ENCODE results near the gene PHTF1. TPM values are rescaled to one million over a fixed set of nuclear protein-coding genes. Genes with fewer than 3 reads are reported as not detected.

Gene PHTF1
- total and polyA plus RNA-seq, 10 of the 15 experiments (the other 5 are each of a cell fraction or from before 2014, with no cell fraction given): 7.8 to 37.6 (median 24.1) TPM

DNA sequence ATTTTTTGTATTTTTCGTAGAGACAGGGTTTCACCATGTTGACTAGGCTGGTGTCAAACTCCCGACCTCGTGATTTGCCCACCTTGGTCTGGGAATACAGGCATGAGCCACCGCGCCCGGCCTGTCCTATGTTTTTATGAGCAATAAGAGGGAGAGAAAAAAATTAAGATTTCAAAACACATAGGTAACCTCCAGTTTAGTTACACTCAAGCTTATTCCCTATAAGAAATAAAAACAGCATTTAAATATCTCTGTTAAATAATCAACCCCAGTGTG, 45.9 kb upstream of the PHTF1 start:
- Histone ChIP-seq H4K20me1 (ENCODE audit: control insufficient read depth, insufficient read depth) (no peaks in the 10 kb centered on the region), H2AFZ (ENCODE audit: control insufficient read depth, low read depth, low read length) (no peak overlapping the region), H3K27ac (ENCODE audit: control insufficient read depth, insufficient read depth) (no peak overlapping the region), H3K36me3 (ENCODE audit: control insufficient read depth in 2 of 2, insufficient read depth in 2 of 2, low read length in 1 of 2) (peaks cover 0 to 4% of the 10 kb centered on the region in 2 experiments; a peak in 1 of 4 replicates), H3K4me1 (ENCODE audit: control insufficient read depth, insufficient read depth, low read length) (peaks cover 11% of the 10 kb centered on the region), H3K4me2 (ENCODE audit: control insufficient read depth, insufficient read depth) (no peak overlapping the region), H3K79me2 (ENCODE audit: control insufficient read depth, insufficient read depth, low read length) (peaks cover 91% of the 10 kb centered on the region), H3K27me3 (replicated peaks in 1 of 2; ENCODE audit: control insufficient read depth in 2 of 2, insufficient read depth in 2 of 2, low read length in 1 of 2) (no peaks in the 10 kb centered on the region), H3K9ac (ENCODE audit: control insufficient read depth, insufficient read depth, low read length) (no peak overlapping the region), H3K9me3 (replicated peaks; ENCODE audit: control insufficient read depth, insufficient read depth, low read length) (peaks cover 7% of the 10 kb centered on the region), H3K4me3 (no peak overlapping the region)
- SMC1A ChIA-PET (ENCODE audit: uncharacterized antibody, unreplicated experiment): interaction anchor here (0.6 to 3.9 kb wide), 11 partner anchors 11 to 48 kb away, joined by 3 to 35 read pairs (median 5); partner anchors contain the start of gene PHTF1
- TF ChIP-seq ATF3 (IDR thresholded peaks at IDR 0.05; ENCODE audit: borderline replicate concordance, extremely low read depth, low read depth, low read length) (no peak), RAD51 (IDR thresholded peaks at IDR 0.05) (no peak), PKNOX1 (IDR thresholded peaks at IDR 0.05) (no peak), TCF3 (IDR thresholded peaks at IDR 0.05; ENCODE audit: borderline replicate concordance, insufficient read depth, low read depth, low read length) (no peak)
- 84% methylated on average over 6 of the region's 6 CpGs for WGBS (ENCODE audit: insufficient coverage, insufficient replicate concordance, low lambda C conversion rate, missing lambda C conversion rate)
- ATAC-seq (no peak), FAIRE-seq (no peak), DNase-seq (ENCODE audit: low read depth, low spot score) (no peak)
- in situ Hi-C loops (cut with MboI) (no loop called here), intact Hi-C loops (cut with micrococcal nuclease; ENCODE audit: unreplicated experiment) (no loop called here)
- POLR2A ChIA-PET: interaction anchor here (0.6 to 2.4 kb wide), 7 partner anchors 9 to 99 kb away, joined by 3 to 9 read pairs (median 5); partner anchors contain the start of gene PHTF1
- no TSS peak for BruUV-seq (replicated peaks)
- CTCF ChIA-PET: interaction anchor here (0.8 to 2.2 kb wide), 2 partner anchors 11 to 46 kb away, joined by 3 to 7 read pairs; partner anchors contain the start of gene PHTF1
- RAD21 ChIA-PET (ENCODE audit: unreplicated experiment): interaction anchor here (0.6 to 1.2 kb wide), 2 partner anchors 46 to 127 kb away, joined by 3 to 6 read pairs; partner anchors contain the start of gene PHTF1
